ENCODE data around the gene FOXR1.

Gene FOXR1

DNA sequence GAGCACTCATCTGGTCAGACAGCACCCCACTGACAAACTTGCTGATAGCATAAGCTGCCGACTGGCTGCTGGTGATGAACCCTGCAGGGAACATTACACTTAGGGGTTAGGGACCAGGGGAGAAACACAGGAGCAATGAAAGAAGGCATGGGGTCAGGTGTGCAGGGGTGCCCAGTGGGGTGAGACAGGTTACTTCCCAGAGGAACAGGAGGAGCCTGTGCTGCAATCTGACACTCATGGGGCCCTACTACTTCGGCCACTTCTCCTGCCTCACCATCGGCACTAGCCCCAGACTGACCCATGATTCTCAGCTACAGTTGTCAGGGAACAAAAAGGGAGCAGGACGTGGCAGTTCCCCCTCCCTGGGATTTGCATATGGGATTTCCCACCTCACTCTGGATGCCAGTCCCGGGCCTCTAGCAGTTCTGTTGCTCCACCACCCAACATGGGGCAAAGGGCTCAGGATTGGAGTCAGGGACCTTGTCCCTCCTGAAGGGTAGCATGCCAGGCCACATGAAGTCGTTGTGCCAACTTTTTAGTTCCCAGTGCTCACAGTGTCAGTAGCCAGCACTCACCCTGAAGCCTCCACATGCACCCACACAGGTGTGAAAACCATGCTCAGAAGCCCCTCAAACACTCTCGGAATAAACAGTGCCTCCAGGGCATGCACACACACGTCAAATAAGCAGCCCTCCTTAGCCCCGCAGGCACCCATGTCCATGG is 56.9 kb downstream of the FOXR1 start:
- peak overlapping the region; percentile 73; the same call in 1 of the 2 replicates for H3K4me3 ChIP-seq (ENCODE audit: low read depth, low read length)
- no peaks in the 10 kb centered on the region for H3K27me3 ChIP-seq (ENCODE audit: insufficient read depth, low read depth, severe bottlenecking)
- H3K27ac ChIP-seq = peak overlapping the region; percentile 97
- no peaks in the 10 kb centered on the region for H3K9me3 ChIP-seq (ENCODE audit: severe bottlenecking)
- H3K36me3 ChIP-seq = peaks cover 60% of the 10 kb centered on the region
- TF ChIP-seq CTCF (IDR thresholded peaks at IDR 0.05; ENCODE audit: low read depth, low read length) = no peak
- DNase-seq = no peak

- Histone ChIP-seq H3K4me3 (ENCODE audit: low read depth, low read length) (peak overlapping the region; percentile 73), H3K27me3 (ENCODE audit: insufficient read depth, low read depth, severe bottlenecking) (no peaks in the 10 kb centered on the region), H3K9me3 (ENCODE audit: severe bottlenecking) (no peaks in the 10 kb centered on the region), H3K27ac (peak overlapping the region; percentile 97), H3K36me3 (peaks cover 55% of the 10 kb centered on the region)
- DNase-seq = no peak
- no peak for TF ChIP-seq CTCF (IDR thresholded peaks at IDR 0.05; ENCODE audit: low read depth, low read length)
These were observed 57.4 kb downstream of the FOXR1 start for GRCh38 chr11:119029069-119029339.

- peak overlapping the region; percentile 73 for H3K4me3 ChIP-seq (ENCODE audit: low read depth, low read length)
- DNase-seq = peak; percentile 83
- no peaks in the 10 kb centered on the region for H3K27me3 ChIP-seq (ENCODE audit: insufficient read depth, low read depth, severe bottlenecking)
- no peak for TF ChIP-seq CTCF (IDR thresholded peaks at IDR 0.05; ENCODE audit: low read depth, low read length)
- H3K9me3 ChIP-seq (ENCODE audit: severe bottlenecking) = no peaks in the 10 kb centered on the region
- peak overlapping the region; percentile 97 for H3K27ac ChIP-seq
- H3K36me3 ChIP-seq = peaks cover 50% of the 10 kb centered on the region
These were observed 57.9 kb downstream of the FOXR1 start for GRCh38 chr11:119029340-119030028.

- H3K27me3 ChIP-seq (ENCODE audit: insufficient read depth, low read depth, severe bottlenecking) = no peaks in the 10 kb centered on the region
- H3K27ac ChIP-seq = peak overlapping the region; percentile 97
- no peak for DNase-seq
- no peaks in the 10 kb centered on the region for H3K9me3 ChIP-seq (ENCODE audit: severe bottlenecking)
- TF ChIP-seq CTCF (IDR thresholded peaks at IDR 0.05; ENCODE audit: low read depth, low read length) = no peak
- H3K4me3 ChIP-seq (ENCODE audit: low read depth, low read length) = peak overlapping the region; percentile 73
- peaks cover 45% of the 10 kb centered on the region for H3K36me3 ChIP-seq
These were observed 58.4 kb downstream of the FOXR1 start for GRCh38 chr11:119030029-119030328.

DNA sequence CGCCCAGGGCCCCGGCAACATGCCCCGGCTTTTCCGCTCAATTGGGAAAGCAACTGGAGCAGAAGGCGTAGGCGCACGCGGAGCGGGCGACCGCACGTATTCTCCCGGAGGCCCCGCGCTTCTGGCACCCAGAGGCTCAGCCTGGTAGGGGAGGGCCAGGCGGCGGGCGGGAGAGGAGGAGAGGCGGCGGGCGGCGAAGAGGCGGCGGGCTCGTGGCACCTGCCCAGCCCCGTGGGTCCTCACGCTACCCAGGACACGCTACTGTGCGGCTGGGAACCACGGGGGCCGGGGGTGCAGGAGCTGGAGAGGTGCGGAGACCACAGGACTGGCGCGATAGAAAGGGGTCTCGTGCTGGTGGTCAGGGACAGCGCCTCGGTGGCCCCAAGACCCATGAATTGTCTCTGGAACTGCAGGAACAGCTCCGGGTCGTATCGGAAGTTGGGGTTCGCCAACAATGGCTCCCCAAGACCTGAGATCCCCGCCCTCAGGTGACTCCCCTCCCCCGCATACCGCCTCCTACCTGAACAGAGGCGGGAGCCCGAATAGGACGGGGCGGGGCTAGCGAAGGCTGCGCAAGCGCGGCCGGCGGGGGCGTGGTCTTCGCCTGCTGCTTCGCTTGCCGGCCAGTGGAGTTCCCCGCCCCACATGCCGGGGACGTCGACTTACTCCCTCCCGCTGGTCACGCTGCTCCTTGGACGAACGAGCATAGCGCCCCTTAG is 58.9 kb downstream of the FOXR1 start, which contains the start of gene SLC37A4:
Gene SLC37A4, minus strand, starts transcription at position 549 of the 719 bp plus-strand sequence.
- H3K9me3 ChIP-seq (ENCODE audit: severe bottlenecking) = no peaks in the 10 kb centered on the region
- DNase-seq = peak; percentile 99
- peak within 1 kb of the TSS; percentile 97 for H3K27ac ChIP-seq
- TF ChIP-seq CTCF (IDR thresholded peaks at IDR 0.05; ENCODE audit: low read depth, low read length) = peak; percentile 92
- peaks cover 40% of the 10 kb centered on the region for H3K36me3 ChIP-seq
- H3K4me3 ChIP-seq (ENCODE audit: low read depth, low read length) = peak within 1 kb of the TSS; percentile 73
- no peaks in the 10 kb centered on the region for H3K27me3 ChIP-seq (ENCODE audit: insufficient read depth, low read depth, severe bottlenecking)
